GM19467 (cell line): ENCODE measurements around the gene UCHL5.

ENCODE experiments used
- ATAC-seq: cut with Tn5 transposase; IDR thresholded peaks from one replicate; pipeline ENCODE4 v1.9.1; 2021; ENCODE audit warnings: mild to moderate bottlenecking, moderate library complexity; ENCODE audit not compliant: unreplicated experiment

The UCHL5 gene

GRCh38 chr1:192969091-192969490, 90.1 kb downstream of the UCHL5 start:
- ATAC-seq: no peak

- ATAC-seq: no peak
Observed at GRCh38 chr1:192968323-192968722, 90.8 kb downstream of the UCHL5 start.

DNA sequence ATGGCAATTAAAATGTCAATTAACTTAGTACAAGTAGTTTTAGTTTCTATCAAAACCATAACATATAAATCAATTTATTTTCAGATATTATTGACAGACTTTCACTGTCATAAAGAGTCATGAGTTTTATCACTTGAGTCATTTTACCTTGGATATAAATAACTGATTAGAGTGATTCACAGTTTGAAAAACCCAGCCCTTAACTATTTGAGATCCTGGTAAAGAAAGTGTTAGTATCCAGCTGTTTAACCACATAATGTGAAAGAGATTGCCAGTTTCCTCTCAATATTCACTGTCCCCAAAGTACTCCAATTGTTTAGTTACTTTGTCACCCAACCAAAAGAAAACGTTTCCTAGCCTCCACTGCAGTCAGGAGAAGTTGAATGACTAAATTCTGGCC, 91.3 kb downstream of the UCHL5 start:
- no peak for ATAC-seq

DNA sequence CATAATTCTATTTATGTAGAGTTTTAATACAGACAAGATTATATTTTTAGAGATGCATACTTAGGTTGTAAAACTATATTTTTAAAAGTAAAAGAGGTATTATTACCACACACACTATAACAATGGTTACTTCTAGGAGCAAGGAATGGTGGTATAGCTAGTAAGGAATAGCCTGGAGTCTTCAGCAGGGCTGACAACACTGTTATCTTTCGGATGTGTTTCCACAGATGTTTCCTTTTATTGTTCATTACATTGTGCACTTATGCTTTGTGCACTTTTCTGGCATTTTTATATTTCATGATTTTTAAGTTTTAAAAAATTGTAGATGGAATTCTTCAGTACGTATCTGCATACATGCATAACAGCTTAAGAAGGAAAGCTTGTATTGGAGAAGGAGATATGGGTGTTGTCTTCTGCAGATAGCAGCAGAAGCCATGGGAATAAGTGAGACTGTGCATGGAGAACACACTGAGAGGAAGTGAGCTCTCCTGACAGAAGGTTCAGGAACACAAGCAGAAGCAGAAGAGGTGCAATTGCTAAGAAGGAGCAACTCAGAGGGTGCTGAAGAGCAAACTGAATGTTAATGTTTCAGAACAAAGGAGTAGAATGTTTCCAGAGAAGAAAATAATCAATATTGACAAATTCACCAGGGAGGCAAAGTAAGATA, 91.8 kb downstream of the UCHL5 start:
- ATAC-seq: no peak

DNA sequence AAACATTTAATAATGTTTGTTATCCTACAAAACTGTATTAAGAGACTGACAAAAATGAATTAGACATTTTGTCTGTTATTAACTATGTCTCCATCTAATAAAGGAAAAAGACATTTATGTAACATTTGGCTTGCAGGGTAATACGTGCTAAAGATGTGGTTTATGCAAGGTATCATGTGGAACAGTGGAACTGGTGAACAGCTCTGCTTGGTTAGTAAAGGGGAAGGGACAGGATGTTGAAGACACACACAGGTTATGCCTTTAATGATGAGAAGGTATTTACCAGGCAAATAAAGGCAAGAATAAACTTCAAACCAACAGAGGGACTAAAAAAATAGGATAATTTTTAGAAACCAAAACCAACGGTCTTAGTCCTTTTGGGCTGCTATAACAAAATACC, 93.1 kb downstream of the UCHL5 start:
- ATAC-seq: no peak

- ATAC-seq: no peak
Observed at GRCh38 chr1:192962901-192963300, 96.3 kb downstream of the UCHL5 start.
